ENCODE measurements around the gene DENND2D.

GRCh38 chr1:111199329-111199728 lies 1.1 kb downstream of the DENND2D start:
- TF ChIP-seq POLR2A (IDR thresholded peaks at IDR 0.05): no peak
- no peak for TF ChIP-seq CTCF (IDR thresholded peaks at IDR 0.05)
- no peak for TF ChIP-seq POLR2AphosphoS5 (IDR thresholded peaks at IDR 0.05)
- TF ChIP-seq EP300 (IDR thresholded peaks at IDR 0.05): no peak

All from suprapubic skin (tissue), 4 donors.